A673 (cell line): ENCODE results near the gene CCDC6. TPM values are rescaled to one million over a fixed set of nuclear protein-coding genes. Genes with fewer than 3 reads are reported as not detected.

ENCODE experiments used
- BruUV-seq: library from RNA; stranded (reverse); fragments of 400-500 nt; replicated peaks from 2 replicates; lab custom pipeline; 2021; lab: Mats Ljungman, UMichigan
- CTCF ChIA-PET: fragments of 300-600 bp; sonication (Branson Sonifier 250); formaldehyde crosslinking; loops from one replicate; lab custom pipeline; 2022; ENCODE audit warnings: antibody characterized with exemption; lab: Charles Lee
- POLR2A ChIA-PET: fragments of 300-600 bp; sonication (Branson Sonifier 250); formaldehyde crosslinking; loops from one replicate; lab custom pipeline; 2022; ENCODE audit warnings: antibody characterized with exemption; ENCODE audit not compliant: low non-redundant PET; lab: Charles Lee
- DNase-seq: peaks from one replicate; pipeline ENCODE4 v3.0.0-alpha.2; 2015; ENCODE audit warnings: low spot score
- H3K27ac ChIP-seq: fragments of 200-600 bp; sonication (generic); 2 replicates; pipeline ENCODE4 v1.5.1; 2016; ENCODE audit warnings: mixed run types, low read depth, mild to moderate bottlenecking, mixed read lengths, antibody characterized with exemption, low read length; ENCODE audit not compliant: poor library complexity, severe bottlenecking
- H3K27me3 ChIP-seq: fragments of 200-600 bp; sonication (generic); replicated peaks from 2 replicates; pipeline ENCODE4 v1.6.1; 2017; ENCODE audit warnings: mixed run types, low read depth, mild to moderate bottlenecking, mixed read lengths, antibody characterized with exemption, low read length; ENCODE audit not compliant: insufficient read depth, poor library complexity
- H3K36me3 ChIP-seq: fragments of 200-600 bp; sonication (generic); 2 replicates; pipeline ENCODE4 v1.6.1; 2016; ENCODE audit warnings: mixed run types, mild to moderate bottlenecking, mixed read lengths, antibody characterized with exemption, low read length; ENCODE audit not compliant: insufficient read depth, poor library complexity, severe bottlenecking
- H3K4me1 ChIP-seq: fragments of 200-600 bp; sonication (generic); 2 replicates; pipeline ENCODE4 v1.6.1; 2017; ENCODE audit warnings: mixed run types, mild to moderate bottlenecking, mixed read lengths, antibody characterized with exemption, low read length; ENCODE audit not compliant: insufficient read depth, poor library complexity, severe bottlenecking
- H3K4me3 ChIP-seq: fragments of 200-600 bp; sonication (generic); 2 replicates; pipeline ENCODE4 v1.5.1; 2016; ENCODE audit warnings: low read depth, mixed run types, mild to moderate bottlenecking, mixed read lengths, low read length; ENCODE audit not compliant: poor library complexity, severe bottlenecking
- H3K9me3 ChIP-seq: fragments of 200-600 bp; sonication (generic); 2 replicates; pipeline ENCODE4 v1.6.1; 2016; ENCODE audit warnings: mixed run types, low read depth, mild to moderate bottlenecking, mixed read lengths, antibody characterized with exemption, low read length; ENCODE audit not compliant: poor library complexity, severe bottlenecking
- CTCF ChIP-seq: fragments of 300-800, 200-600 bp; sonication (generic); conservative IDR thresholded peaks from 2 replicates; pipeline ENCODE4 v1.5.1; 2017; ENCODE audit warnings: low read depth, mild to moderate bottlenecking, antibody characterized with exemption, low read length, moderate library complexity, mixed read lengths
- EZH2 ChIP-seq: fragments of 200-600 bp; sonication (generic); IDR thresholded peaks from 2 replicates; pipeline ENCODE4 v1.6.1; 2017; ENCODE audit warnings: borderline replicate concordance, low read depth, mild to moderate bottlenecking, mixed read lengths, antibody characterized with exemption, low read length; ENCODE audit not compliant: poor library complexity, severe bottlenecking
- intact Hi-C: fragments of 100-400 bp; cut with micrococcal nuclease; formaldehyde crosslinking; loops from one replicate; pipeline ENCODE4 v1.10.0; 2022; ENCODE audit not compliant: unreplicated experiment
- total RNA-seq: library from RNA; stranded (reverse); gene quantifications from 2 replicates; pipeline ENCODE4 v1.2.3, GENCODE V29; 2021

CCDC6 gene
- total RNA-seq, 1 experiment from 2014 or later, result 28.1 TPM

GRCh38 chr10:59867590-59867989 is 38.8 kb downstream of the CCDC6 start:
- ChIA-PET POLR2A (no interaction called here), CTCF (no interaction called here)
- no peaks in the 10 kb centered on the region for H3K9me3 ChIP-seq
- intact Hi-C loops, result no loop called here
- no peaks in the 10 kb centered on the region for H3K4me1 ChIP-seq
- no peak for DNase-seq
- no peaks in the 10 kb centered on the region for H3K27me3 ChIP-seq
- no peak overlapping the region for H3K27ac ChIP-seq
- H3K36me3 ChIP-seq, result no peaks in the 10 kb centered on the region
- no peak overlapping the region for H3K4me3 ChIP-seq
- TF ChIP-seq EZH2 (no peak), CTCF (no peak)
- no TSS peak for BruUV-seq

- no TSS peak for BruUV-seq
- Histone ChIP-seq H3K27me3 (no peaks in the 10 kb centered on the region), H3K9me3 (no peaks in the 10 kb centered on the region), H3K36me3 (no peaks in the 10 kb centered on the region), H3K4me3 (no peak overlapping the region), H3K4me1 (no peaks in the 10 kb centered on the region), H3K27ac (no peak overlapping the region)
- CTCF ChIA-PET, result interaction anchor here (0.6 kb wide), 1 partner anchor 164 kb away, joined by 4 read pairs; no protein-coding TSS in a partner anchor
- intact Hi-C loops, result no loop called here
- TF ChIP-seq EZH2 (no peak), CTCF (peak; percentile 39; the same call in 1 of the 2 replicates)
- POLR2A ChIA-PET, result no interaction called here
- DNase-seq, result peak; percentile 37
Observed at GRCh38 chr10:59865101-59865500, 41.3 kb downstream of the CCDC6 start.

GRCh38 chr10:59864141-59864962 is 42.0 kb downstream of the CCDC6 start:
- intact Hi-C loops, result no loop called here
- no peaks in the 10 kb centered on the region for H3K27me3 ChIP-seq
- TF ChIP-seq CTCF (no peak), EZH2 (no peak)

More at GRCh38 chr10:59864141-59864962, 42.0 kb downstream of the CCDC6 start:
- no peaks in the 10 kb centered on the region for H3K36me3 ChIP-seq
- POLR2A ChIA-PET, result no interaction called here
- H3K27ac ChIP-seq, result no peak overlapping the region
- CTCF ChIA-PET, result interaction anchor here (0.6 kb wide), 1 partner anchor 165 kb away, joined by 4 read pairs; no protein-coding TSS in a partner anchor
- H3K4me1 ChIP-seq, result no peaks in the 10 kb centered on the region
- BruUV-seq, result no TSS peak
- DNase-seq, result no peak
- no peak overlapping the region for H3K4me3 ChIP-seq
- H3K9me3 ChIP-seq, result no peaks in the 10 kb centered on the region
